OCI-LY1 (cell line): ENCODE results near the gene TMEM187.

Experiments used
- H2AFZ ChIP-seq: fragments of 200-600 bp; sonication (generic), shearing (Covaris generic); 2 replicates; pipeline ENCODE4 v1.6.0; 2014; ENCODE audit warnings: antibody characterized with exemption, mild to moderate bottlenecking, low read length
- H3F3A ChIP-seq: fragments of 200-600 bp; sonication (generic), shearing (Covaris generic); 2 replicates; pipeline ENCODE4 v1.6.0; 2014; ENCODE audit warnings: mild to moderate bottlenecking, antibody characterized with exemption, low read length, moderate library complexity; ENCODE audit not compliant: insufficient read depth
- H3K27ac ChIP-seq: fragments of 200-600 bp; sonication (generic); 2 replicates; pipeline ENCODE4 v1.5.1; 2014; ENCODE audit warnings: low read length, mixed run types, mild to moderate bottlenecking, low read depth; ENCODE audit not compliant: poor library complexity, severe bottlenecking
- H3K27me3 ChIP-seq: fragments of 200-600 bp; sonication (generic); 2 replicates; pipeline ENCODE4 v1.6.0; 2014; ENCODE audit warnings: antibody characterized with exemption, mild to moderate bottlenecking, low read length, moderate library complexity; ENCODE audit not compliant: insufficient read depth
- H3K36me3 ChIP-seq: fragments of 200-600 bp; sonication (generic); 2 replicates; pipeline ENCODE4 v1.6.1; 2014; ENCODE audit warnings: mild to moderate bottlenecking, antibody characterized with exemption, low read length, moderate library complexity, mixed read lengths; ENCODE audit not compliant: insufficient read depth
- H3K4me1 ChIP-seq: fragments of 200-600 bp; sonication (generic); 2 replicates; pipeline ENCODE4 v1.5.1; 2014; ENCODE audit warnings: mild to moderate bottlenecking, low read length, moderate library complexity; ENCODE audit not compliant: insufficient read depth, severe bottlenecking
- H3K4me2 ChIP-seq: fragments of 200-600 bp; sonication (generic), shearing (Covaris generic); 2 replicates; pipeline ENCODE4 v1.6.1; 2014; ENCODE audit warnings: low read length
- H3K4me3 ChIP-seq: fragments of 200-600 bp; sonication (generic); 2 replicates; pipeline ENCODE4 v1.5.1; 2014; ENCODE audit warnings: low read length, low read depth, mild to moderate bottlenecking, mixed read lengths; ENCODE audit not compliant: poor library complexity, severe bottlenecking
- H3K79me2 ChIP-seq: fragments of 200-600 bp; shearing (Covaris generic); 2 replicates; pipeline ENCODE4 v1.6.1; 2016; ENCODE audit warnings: mixed run types, low read length, mixed read lengths; ENCODE audit not compliant: insufficient read depth
- H3K9ac ChIP-seq: fragments of 200-600 bp; sonication (generic), shearing (Covaris generic); 2 replicates; pipeline ENCODE4 v1.6.1; 2014; ENCODE audit warnings: mild to moderate bottlenecking, low read length, mixed read lengths
- H3K9me2 ChIP-seq: fragments of 200-600 bp; sonication (generic), shearing (Covaris generic); 2 replicates; pipeline ENCODE4 v1.6.1; 2014; ENCODE audit warnings: low read depth, mild to moderate bottlenecking, low read length, mixed read lengths
- H3K9me3 ChIP-seq: fragments of 200-600 bp; shearing (Covaris generic); 2 replicates; pipeline ENCODE4 v1.6.1; 2014; ENCODE audit warnings: low read length, mixed read lengths
- H4K20me1 ChIP-seq: fragments of 200-600 bp; sonication (generic), shearing (Covaris generic); 2 replicates; pipeline ENCODE4 v1.6.0; 2016; ENCODE audit warnings: mild to moderate bottlenecking, low read length; ENCODE audit not compliant: insufficient read depth
- CTCF ChIP-seq: fragments of 200-600 bp; sonication (generic), shearing (Covaris generic); IDR thresholded peaks from 2 replicates; pipeline ENCODE4 v1.5.1; 2017; ENCODE audit warnings: mild to moderate bottlenecking, antibody characterized with exemption, low read length, moderate library complexity, mixed read lengths
- EZH2 ChIP-seq: fragments of 200-600 bp; sonication (generic), shearing (Covaris generic); IDR thresholded peaks from 2 replicates; pipeline ENCODE4 v1.8.0; 2017; ENCODE audit warnings: borderline replicate concordance, mixed run types, mild to moderate bottlenecking, antibody characterized with exemption, low read length, moderate library complexity, mixed read lengths

TMEM187 gene

DNA sequence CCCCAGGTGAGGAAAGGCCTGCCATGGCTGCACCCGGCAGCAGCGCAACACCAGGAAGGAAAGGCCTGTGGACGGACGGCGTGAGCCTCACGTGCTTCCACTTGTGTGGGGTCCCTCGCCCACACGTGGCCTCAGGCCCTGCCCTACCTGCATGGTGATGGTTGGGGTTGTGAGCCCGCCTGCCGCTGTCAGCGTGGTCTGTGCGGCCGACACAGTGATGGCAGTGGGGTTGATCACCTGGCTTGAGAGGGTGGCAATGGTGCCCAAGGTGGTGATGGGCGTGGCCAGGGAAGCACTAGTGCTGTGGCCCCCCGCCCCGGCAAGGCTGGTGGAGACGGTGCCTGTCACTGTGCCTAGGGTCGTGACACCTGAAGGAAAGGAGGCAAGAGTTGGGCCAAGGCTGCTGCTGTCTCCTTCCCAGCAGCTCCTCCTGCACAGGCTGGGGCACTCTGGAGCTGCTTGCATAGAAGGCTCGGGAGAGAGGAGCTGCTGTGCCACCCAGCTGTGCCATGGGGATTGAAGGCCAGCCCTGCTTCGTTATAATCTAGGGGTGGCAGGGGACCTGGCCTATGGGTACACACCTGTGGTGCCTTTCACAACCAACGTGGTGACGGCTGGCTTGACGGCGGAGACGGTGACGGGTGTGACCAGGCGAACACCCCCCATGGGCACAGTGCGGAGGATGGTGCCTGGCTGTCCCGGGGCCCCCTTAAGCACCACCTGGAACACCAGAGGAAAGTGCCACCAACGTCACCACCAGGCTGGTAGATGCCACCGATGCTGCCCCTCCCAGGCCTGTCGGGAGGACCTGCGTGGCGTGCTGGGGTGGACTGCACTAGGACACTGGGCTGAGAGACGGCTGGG is 16.3 kb upstream of the TMEM187 start:
- H3K27ac ChIP-seq: peak overlapping the region; percentile 43
- no peaks in the 10 kb centered on the region for H3K27me3 ChIP-seq
- H4K20me1 ChIP-seq: no peaks in the 10 kb centered on the region
- H3K4me3 ChIP-seq: no peak overlapping the region
- no peak overlapping the region for H3K4me2 ChIP-seq
- H2AFZ ChIP-seq: no peak overlapping the region
- peaks cover 97% of the 10 kb centered on the region for H3K36me3 ChIP-seq
- no peaks in the 10 kb centered on the region for H3K79me2 ChIP-seq
- no peaks in the 10 kb centered on the region for H3F3A ChIP-seq
- no peaks in the 10 kb centered on the region for H3K4me1 ChIP-seq
- no peaks in the 10 kb centered on the region for H3K9me3 ChIP-seq
- TF ChIP-seq EZH2: no peak
- no peak for TF ChIP-seq CTCF
- no peaks in the 10 kb centered on the region for H3K9me2 ChIP-seq
- H3K9ac ChIP-seq: no peak overlapping the region

- Histone ChIP-seq H2AFZ (no peak overlapping the region), H3F3A (no peaks in the 10 kb centered on the region), H3K27ac (no peak overlapping the region), H3K36me3 (peaks cover 97% of the 10 kb centered on the region), H3K9me3 (no peaks in the 10 kb centered on the region), H3K4me1 (no peaks in the 10 kb centered on the region), H3K9me2 (no peaks in the 10 kb centered on the region), H3K9ac (no peak overlapping the region), H3K4me3 (no peak overlapping the region), H4K20me1 (no peaks in the 10 kb centered on the region), H3K27me3 (no peaks in the 10 kb centered on the region), H3K4me2 (no peak overlapping the region), H3K79me2 (no peaks in the 10 kb centered on the region)
- no peak for TF ChIP-seq CTCF
- no peak for TF ChIP-seq EZH2
These were observed 15.3 kb upstream of the TMEM187 start for GRCh38 chrX:153957224-153957623.

GRCh38 chrX:153958605-153959004 is 13.9 kb upstream of the TMEM187 start:
- peaks cover 98% of the 10 kb centered on the region for H3K36me3 ChIP-seq
- H3K9me3 ChIP-seq: no peaks in the 10 kb centered on the region
- no peaks in the 10 kb centered on the region for H3K9me2 ChIP-seq
- no peak overlapping the region for H3K27ac ChIP-seq
- H3K4me2 ChIP-seq: no peak overlapping the region
- H3K79me2 ChIP-seq: no peaks in the 10 kb centered on the region
- no peaks in the 10 kb centered on the region for H3K4me1 ChIP-seq
- no peak overlapping the region for H3K9ac ChIP-seq
- no peaks in the 10 kb centered on the region for H4K20me1 ChIP-seq
- no peaks in the 10 kb centered on the region for H3F3A ChIP-seq
- H3K27me3 ChIP-seq: no peaks in the 10 kb centered on the region
- H2AFZ ChIP-seq: no peak overlapping the region
- H3K4me3 ChIP-seq: no peak overlapping the region
- TF ChIP-seq EZH2 (no peak), CTCF (no peak)
